Measurements from ENCODE around the gene ARHGEF33.

The ARHGEF33 gene

GRCh38 chr2:38991899-38992298, 102.2 kb downstream of the ARHGEF33 start:
- no peak for TF ChIP-seq YY1 (IDR thresholded peaks at IDR 0.05; ENCODE audit: low read depth)
- TF ChIP-seq FOXM1 (IDR thresholded peaks at IDR 0.05; ENCODE audit: borderline replicate concordance, low read depth) = no peak
- no peak for TF ChIP-seq CEBPB (IDR thresholded peaks at IDR 0.05)
- TF ChIP-seq NFIC (IDR thresholded peaks at IDR 0.05) = no peak
- TF ChIP-seq CREB1 (IDR thresholded peaks at IDR 0.05; ENCODE audit: low read depth) = no peak
- no peak for TF ChIP-seq REST (IDR thresholded peaks at IDR 0.05; ENCODE audit: low read depth)
- TF ChIP-seq ZBTB7A (IDR thresholded peaks at IDR 0.05; ENCODE audit: low read depth) = no peak
- no peak for TF ChIP-seq EP300 (IDR thresholded peaks at IDR 0.05; ENCODE audit: borderline replicate concordance)
- TF ChIP-seq TAF1 (IDR thresholded peaks at IDR 0.05; ENCODE audit: low read depth) = no peak

- TF ChIP-seq YY1 (IDR thresholded peaks at IDR 0.05; ENCODE audit: low read depth) (no peak), EP300 (IDR thresholded peaks at IDR 0.05; ENCODE audit: borderline replicate concordance) (no peak), REST (IDR thresholded peaks at IDR 0.05; ENCODE audit: low read depth) (no peak), MAX (IDR thresholded peaks at IDR 0.05) (no peak), TAF1 (IDR thresholded peaks at IDR 0.05; ENCODE audit: low read depth) (no peak), USF1 (IDR thresholded peaks at IDR 0.05) (no peak), NFIC (IDR thresholded peaks at IDR 0.05) (no peak), RAD21 (IDR thresholded peaks at IDR 0.05; ENCODE audit: low read depth) (no peak), EGR1 (IDR thresholded peaks at IDR 0.05) (no peak), FOXM1 (IDR thresholded peaks at IDR 0.05; ENCODE audit: borderline replicate concordance, low read depth) (no peak), ZBTB7A (IDR thresholded peaks at IDR 0.05; ENCODE audit: low read depth) (no peak), CEBPB (IDR thresholded peaks at IDR 0.05) (no peak)
Observed at GRCh38 chr2:38997781-38998180, 108.1 kb downstream of the ARHGEF33 start.

- no peak for TF ChIP-seq TCF12 (IDR thresholded peaks at IDR 0.05; ENCODE audit: low read depth)
- no peak for TF ChIP-seq CEBPB (IDR thresholded peaks at IDR 0.05)
- TF ChIP-seq RAD21 (IDR thresholded peaks at IDR 0.05; ENCODE audit: low read depth) = no peak
- no peak for TF ChIP-seq EP300 (IDR thresholded peaks at IDR 0.05; ENCODE audit: borderline replicate concordance)
- TF ChIP-seq REST (IDR thresholded peaks at IDR 0.05; ENCODE audit: low read depth) = no peak
- TF ChIP-seq TEAD4 (IDR thresholded peaks at IDR 0.05) = no peak
- no peak for TF ChIP-seq TAF1 (IDR thresholded peaks at IDR 0.05; ENCODE audit: low read depth)
- TF ChIP-seq FOXM1 (IDR thresholded peaks at IDR 0.05; ENCODE audit: borderline replicate concordance, low read depth) = no peak
- TF ChIP-seq EGR1 (IDR thresholded peaks at IDR 0.05) = no peak
- no peak for TF ChIP-seq ZBTB7A (IDR thresholded peaks at IDR 0.05; ENCODE audit: low read depth)
- no peak for TF ChIP-seq YY1 (IDR thresholded peaks at IDR 0.05; ENCODE audit: low read depth)
- TF ChIP-seq NFIC (IDR thresholded peaks at IDR 0.05) = no peak
Observed at GRCh38 chr2:39000552-39000951, 110.9 kb downstream of the ARHGEF33 start.

- TF ChIP-seq USF1 (IDR thresholded peaks at IDR 0.05) (no peak), CREB1 (IDR thresholded peaks at IDR 0.05; ENCODE audit: low read depth) (no peak), TEAD4 (IDR thresholded peaks at IDR 0.05) (no peak), EGR1 (IDR thresholded peaks at IDR 0.05) (no peak), REST (IDR thresholded peaks at IDR 0.05; ENCODE audit: low read depth) (no peak), ZBTB7A (IDR thresholded peaks at IDR 0.05; ENCODE audit: low read depth) (no peak), TCF12 (IDR thresholded peaks at IDR 0.05; ENCODE audit: low read depth) (no peak), NFIC (IDR thresholded peaks at IDR 0.05) (no peak), TAF1 (IDR thresholded peaks at IDR 0.05; ENCODE audit: low read depth) (no peak), RAD21 (IDR thresholded peaks at IDR 0.05; ENCODE audit: low read depth) (no peak), YY1 (IDR thresholded peaks at IDR 0.05; ENCODE audit: low read depth) (no peak), FOXM1 (IDR thresholded peaks at IDR 0.05; ENCODE audit: borderline replicate concordance, low read depth) (no peak), MAX (IDR thresholded peaks at IDR 0.05) (no peak)
Observed at GRCh38 chr2:39007875-39008504, 118.3 kb downstream of the ARHGEF33 start.

Data from Ishikawa (cell line).